T1000 (cell line): Measurements from ENCODE around the gene NEUROG2.

Experiments
- DNase-seq: peaks from one replicate; lab custom pipeline; 2025; ENCODE audit warnings: mixed read lengths; lab: John Stamatoyannopoulos, UW

Gene NEUROG2

GRCh38 chr4:112521123-112522023 is 5.4 kb upstream of the NEUROG2 start:
- DNase-seq, result no peak

DNA sequence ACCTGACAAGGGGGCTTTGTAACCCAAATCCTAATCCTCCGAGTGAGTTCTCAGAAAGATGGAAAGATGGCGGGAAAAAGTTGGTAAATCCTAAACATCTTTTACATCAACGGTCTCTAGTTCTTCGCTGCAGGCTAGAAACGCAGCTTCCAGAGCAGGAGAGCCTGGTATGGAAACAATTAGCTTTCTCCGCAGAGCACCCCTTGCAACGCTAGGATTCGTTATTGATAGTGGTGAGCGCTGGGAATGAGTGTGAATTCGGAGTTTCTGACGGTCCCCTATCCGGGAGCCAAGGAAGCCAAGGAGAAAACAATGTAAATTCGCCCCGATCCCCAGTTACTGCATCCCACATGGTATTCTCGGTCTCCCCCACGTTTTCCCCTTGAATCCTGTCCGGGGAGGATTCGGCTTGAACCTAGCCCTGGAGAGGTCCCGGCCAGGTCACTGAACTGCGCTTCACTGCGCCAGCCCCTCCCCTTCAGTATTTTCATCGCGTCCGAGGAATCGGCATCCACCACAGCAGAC is 4.7 kb upstream of the NEUROG2 start:
- no peak for DNase-seq

DNA sequence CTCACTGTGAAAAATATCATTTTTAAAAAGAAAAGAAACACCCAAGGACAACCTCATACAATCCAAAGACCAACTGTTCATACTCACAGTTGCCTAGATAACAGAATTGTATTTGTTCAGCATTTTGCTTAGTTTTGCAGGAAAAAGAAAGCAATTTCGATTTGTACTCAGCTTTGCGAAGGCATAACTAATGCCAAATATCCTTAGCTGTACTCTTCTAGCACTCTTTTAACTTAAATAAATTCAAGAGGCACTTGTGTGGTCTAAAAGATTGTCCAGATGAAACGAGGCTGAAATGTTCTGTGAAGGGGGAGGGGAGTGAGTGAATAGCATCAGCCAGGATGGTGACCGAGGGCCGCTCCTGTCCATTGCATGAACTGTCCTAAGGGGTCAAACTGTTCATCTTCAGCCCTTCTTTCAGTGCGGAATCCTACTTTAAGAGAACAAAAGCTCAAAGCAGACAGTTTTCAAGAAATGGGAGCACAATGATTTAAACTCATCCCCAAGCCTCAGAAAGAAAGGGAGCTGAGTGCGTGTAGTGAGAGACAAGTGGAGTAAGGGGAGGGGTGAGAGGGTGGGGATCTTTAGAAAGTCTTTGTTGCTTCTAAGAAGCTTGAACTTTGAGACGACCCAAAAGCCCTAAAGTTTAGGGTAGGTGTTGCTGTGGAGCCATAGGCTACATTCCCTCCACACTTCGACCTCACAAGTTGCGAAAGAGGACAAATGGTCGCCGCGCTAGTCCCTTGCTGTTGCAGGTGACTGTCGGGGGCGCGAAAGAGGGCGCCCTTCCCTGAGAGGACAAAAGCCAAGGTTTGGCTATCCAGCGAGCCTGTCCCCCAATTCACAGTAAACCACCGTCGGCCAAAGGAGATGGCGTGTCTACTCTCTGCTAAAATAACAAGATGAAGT is 4.0 kb upstream of the NEUROG2 start:
- DNase-seq, result no peak

GRCh38 chr4:112518675-112519074 is 2.7 kb upstream of the NEUROG2 start:
- no peak for DNase-seq

- no peak for DNase-seq
Observed at GRCh38 chr4:112517911-112518310, 1.9 kb upstream of the NEUROG2 start.

DNA sequence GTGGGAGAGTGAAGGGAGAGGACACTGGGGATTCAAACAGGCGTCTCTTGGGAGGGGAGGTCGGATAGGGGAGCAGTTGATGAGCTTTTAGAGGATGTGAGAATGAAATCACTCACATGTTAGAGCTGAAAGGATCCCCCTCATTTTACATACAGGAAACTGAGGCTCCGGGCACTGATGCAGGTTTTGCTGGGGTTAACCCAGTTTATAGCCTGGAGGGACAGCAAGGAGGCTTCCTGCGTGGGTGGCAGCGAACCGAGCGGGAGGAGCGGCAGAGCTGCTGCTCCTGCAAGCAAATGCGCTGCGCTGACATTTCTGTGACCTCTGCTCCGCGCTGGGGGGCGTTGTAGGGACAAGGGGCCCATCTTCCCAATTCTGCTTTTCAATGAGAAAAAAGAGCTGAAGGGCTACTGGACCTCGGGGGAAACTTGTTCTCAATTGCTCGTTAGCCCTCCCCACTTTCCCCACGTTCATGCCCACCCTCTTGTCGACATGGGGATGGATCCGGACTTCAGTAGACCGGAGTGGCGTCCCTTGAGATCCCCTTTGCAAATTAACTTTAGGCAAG is 1.2 kb upstream of the NEUROG2 start:
- DNase-seq, result no peak

DNA sequence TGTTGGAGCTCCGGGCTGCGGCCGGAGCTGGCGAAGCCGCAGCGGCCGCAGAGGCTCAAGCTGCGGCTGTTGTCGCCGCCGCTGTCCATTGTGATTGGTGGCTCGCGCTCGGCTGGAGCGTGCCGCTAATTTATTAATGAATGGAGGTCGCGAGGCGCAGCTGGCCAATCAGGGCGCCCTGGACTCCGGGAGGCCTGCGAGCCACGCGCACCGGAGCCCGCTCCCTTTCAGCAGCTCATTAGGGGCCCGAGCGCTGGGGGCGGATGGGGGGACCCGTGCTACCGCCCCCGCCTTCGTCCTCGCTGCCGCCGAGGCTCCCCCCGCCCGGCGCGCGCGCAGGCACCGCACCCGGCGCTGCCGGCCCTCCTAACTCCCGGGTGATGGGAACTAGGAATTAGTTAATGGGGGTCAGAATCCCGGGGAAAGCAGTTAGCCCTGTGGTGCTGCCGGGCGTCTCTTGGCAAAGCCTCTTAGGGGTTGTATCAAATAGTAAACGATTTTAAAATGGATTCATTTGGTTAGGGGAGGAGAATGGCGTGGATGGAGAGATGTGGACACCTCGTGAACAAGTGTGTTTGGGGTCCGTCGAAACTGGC is 589 bp upstream of the NEUROG2 start:
- no peak for DNase-seq

DNA sequence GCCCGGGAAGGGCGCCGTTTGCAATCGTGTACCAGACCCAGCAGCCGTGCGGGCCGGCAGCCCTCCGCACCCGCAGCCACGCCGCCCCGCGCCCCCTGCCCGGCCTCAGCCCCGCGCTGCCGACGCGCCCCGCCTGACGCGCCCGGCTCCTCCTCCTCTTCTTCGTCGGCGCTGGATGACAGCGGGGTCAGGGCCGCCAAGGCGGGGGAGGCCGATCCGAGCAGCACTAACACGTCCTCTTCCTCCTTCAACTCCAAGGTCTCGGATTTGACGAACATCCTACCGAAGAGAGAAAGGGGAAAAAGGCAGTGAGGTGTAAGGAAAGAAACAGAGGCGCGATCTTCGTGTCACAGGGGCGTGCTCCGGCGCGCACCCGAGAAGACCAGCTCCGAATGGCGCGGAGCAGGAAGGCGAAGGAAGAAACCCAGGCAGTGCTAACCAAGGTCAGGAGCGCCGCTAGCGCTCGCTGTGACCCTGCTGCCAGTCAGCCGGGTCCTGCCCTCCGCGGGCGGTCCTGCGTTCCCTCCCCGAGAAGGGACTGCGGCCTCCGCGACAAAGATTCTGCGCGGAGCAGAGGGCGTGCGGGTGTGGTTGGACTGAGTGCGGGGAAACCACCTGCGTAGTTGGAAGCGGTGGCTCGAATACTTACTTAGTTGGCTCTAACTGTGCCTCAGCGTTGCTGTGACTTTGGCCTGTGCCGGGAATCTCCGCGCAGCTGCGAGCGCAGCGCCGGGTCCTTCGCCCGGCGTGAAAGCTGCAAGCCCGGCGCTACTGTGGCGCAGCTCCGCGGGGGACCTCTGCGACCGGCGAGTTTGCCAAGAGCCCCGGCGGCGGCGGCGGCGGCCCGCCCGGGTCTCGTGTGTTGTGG is 548 bp downstream of the NEUROG2 start:
- DNase-seq, result peak; percentile 48

DNA sequence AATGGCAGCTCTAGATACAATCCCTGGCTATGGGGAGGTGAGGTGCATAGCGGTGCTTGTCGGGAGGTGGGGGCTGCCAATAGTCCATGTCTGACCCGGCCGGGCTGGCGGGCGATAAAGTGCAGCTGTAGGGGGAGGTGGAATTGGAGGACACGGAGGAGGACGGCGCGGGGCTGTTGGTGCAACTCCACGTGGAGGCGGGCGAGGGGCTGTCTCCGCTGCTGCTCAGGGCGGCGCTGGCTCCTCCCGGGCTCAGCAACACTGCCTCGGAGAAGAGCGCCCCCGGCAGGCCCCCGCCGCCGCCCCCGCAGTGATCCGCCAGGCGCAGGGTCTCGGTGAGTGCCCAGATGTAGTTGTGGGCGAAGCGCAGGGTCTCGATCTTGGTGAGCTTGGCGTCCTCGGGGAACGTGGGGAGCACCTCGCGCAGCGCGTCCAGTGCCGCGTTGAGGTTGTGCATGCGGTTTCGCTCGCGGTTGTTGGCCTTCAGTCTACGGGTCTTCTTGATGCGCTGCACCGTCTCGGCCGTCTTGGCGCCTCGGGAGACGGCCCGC is 1.3 kb downstream of the NEUROG2 start:
- peak; percentile 35 for DNase-seq

GRCh38 chr4:112513971-112514646 is 1.9 kb downstream of the NEUROG2 start:
- DNase-seq, result no peak

DNA sequence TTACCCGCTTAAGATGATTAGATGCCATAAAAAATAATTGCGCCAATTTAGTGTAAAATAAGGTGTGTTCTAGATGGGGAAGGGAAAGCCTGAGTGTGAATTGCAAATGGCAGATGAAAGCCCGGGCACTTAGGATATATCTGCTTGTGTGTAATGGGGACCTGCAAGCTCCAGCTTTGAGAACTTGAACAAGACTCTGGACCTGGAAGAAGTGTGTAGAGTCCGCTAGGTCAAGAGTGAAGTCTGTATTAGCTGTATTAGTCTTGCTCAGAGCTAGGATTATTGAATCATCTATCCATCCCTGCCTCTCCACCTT is 4.2 kb downstream of the NEUROG2 start:
- no peak for DNase-seq

GRCh38 chr4:112511093-112511802 is 4.7 kb downstream of the NEUROG2 start:
- DNase-seq, result no peak

DNA sequence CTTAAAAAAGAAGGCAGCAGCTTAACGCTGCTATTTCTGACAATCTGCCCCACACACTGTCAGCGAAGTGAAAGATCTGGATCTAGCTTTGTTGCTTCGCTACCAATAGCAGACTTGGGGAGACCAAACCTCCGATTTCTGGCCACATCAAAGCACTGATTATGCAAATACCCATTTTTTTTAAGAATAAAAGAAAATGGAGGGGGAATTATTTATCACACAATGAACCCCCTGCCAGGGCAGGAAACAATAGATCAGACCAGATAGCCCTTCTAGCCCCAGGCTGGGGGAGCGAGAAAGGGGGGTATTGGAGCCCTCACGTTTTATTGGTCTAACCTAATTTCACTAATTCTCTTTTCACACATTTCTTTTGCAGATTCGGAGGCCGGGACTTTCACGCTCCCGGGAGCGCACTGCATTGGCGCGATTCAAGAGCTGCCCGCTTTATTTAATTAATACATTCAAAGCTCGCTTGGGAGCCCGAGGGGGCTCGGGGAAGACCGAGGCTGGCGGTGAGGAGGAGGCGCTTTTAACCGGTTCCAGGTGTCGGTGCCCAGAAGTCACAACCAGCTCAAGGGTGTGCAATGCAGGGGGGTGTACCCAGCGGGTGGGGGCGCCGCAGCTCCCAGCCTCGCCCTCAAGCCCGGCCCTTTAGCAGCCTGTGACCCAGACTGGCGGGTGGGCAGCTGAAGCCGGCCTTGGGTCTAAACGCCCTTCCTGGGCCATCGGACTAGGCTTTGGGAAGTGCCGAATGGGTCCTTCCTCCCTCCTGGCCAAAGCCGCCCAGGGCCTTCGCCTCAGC is 5.5 kb downstream of the NEUROG2 start:
- DNase-seq, result no peak

- no peak for DNase-seq
Observed at GRCh38 chr4:112509243-112510141, 6.5 kb downstream of the NEUROG2 start.

DNA sequence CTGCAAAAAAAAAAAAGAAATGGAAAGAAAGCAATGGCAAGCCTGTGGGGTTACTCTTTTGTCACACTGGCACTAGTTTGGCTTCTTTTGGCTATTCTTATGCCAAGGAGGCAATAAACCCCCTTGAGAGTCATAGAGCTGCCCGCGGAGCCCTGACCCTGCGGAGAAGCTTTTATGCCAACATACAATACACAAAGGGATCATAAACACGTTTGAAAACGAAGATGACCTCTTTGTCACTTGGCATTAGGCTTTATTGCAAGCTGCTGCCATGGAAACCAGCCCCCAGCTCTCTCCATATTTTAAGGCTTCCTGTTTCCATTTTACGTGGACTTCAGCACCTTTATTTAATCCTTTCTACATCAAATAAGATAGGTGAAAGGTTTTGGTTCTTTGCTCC is 7.6 kb downstream of the NEUROG2 start:
- no peak for DNase-seq

DNA sequence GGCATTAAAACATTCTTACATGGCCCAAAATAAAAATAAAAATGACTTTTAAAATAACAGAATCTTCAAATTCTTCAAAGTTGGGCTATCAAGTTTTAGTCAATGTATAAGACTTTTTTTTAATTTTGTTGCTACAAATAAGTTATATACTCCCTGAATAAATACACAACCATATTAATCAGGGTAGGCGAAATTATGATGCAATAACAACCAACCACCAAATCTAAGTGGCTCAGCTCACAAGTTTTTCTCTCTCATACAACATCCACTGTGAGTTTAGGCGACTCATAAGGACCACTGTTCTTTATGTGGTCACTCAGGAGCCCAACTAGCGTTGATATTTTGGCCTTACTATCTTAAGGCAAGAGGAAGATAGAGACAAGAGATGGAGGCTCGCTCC is 11.2 kb downstream of the NEUROG2 start:
- no peak for DNase-seq

DNA sequence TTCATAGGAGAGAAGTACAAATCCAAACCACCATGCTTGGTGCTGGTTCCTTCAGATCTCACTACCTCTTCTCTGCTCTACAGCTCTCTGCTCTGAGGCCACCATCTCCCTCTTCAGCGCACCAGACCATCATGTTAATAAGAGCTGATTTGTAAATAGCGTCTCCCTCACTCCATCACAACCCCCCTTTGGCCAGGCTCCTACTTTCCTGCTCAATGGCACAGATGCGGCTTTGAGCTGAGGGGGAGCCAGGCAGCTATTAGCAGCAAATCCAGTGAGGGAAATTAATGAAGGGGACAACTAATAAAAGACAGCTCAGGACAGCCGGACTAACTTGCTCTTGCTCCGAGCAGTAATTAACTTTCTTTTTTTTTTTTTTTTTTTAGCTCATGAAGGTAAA is 13.1 kb downstream of the NEUROG2 start:
- no peak for DNase-seq

- no peak for DNase-seq
Observed at GRCh38 chr4:112492321-112492720, 23.7 kb downstream of the NEUROG2 start.
